Neural progenitor cell (in vitro differentiated cells): ENCODE measurements around the gene LRRC19. TPM values are rescaled to one million over a fixed set of nuclear protein-coding genes. Genes with fewer than 3 reads are reported as not detected.
A peak's percentile ranks its signal among the peaks of the same experiment; 100 is the strongest.

Source experiments
- DNase-seq: peaks from one replicate; pipeline ENCODE4 v3.0.0-alpha.2; 2016; ENCODE audit warnings: low spot score
- H2AFZ ChIP-seq: fragments of 200-600 bp; sonication (generic); replicated peaks from 2 replicates; pipeline ENCODE4 v1.6.1; 2016; ENCODE audit warnings: antibody characterized with exemption
- H3F3A ChIP-seq: fragments of 200-600 bp; sonication (generic); 2 replicates; pipeline ENCODE4 v1.6.1; 2016; ENCODE audit warnings: antibody characterized with exemption, low read depth
- H3K27ac ChIP-seq: fragments of 200-600 bp; sonication (generic); 2 replicates; pipeline ENCODE4 v1.5.1; 2016; ENCODE audit warnings: mild to moderate bottlenecking
- H3K27me3 ChIP-seq: fragments of 200-600 bp; sonication (generic); 2 replicates; pipeline ENCODE4 v1.6.1; 2016; ENCODE audit warnings: mild to moderate bottlenecking, moderate library complexity
- H3K36me3 ChIP-seq: fragments of 200-600 bp; sonication (generic); 2 replicates; pipeline ENCODE4 v1.5.1; 2016
- H3K4me1 ChIP-seq: fragments of 200-600 bp; sonication (generic); 2 replicates; pipeline ENCODE4 v1.6.1; 2016; ENCODE audit warnings: mixed run types
- H3K4me2 ChIP-seq: fragments of 200-600 bp; sonication (generic); 2 replicates; pipeline ENCODE4 v1.6.1; 2016
- H3K4me3 ChIP-seq: fragments of 200-600 bp; sonication (generic); 2 replicates; pipeline ENCODE4 v1.5.1; 2016
- H3K79me2 ChIP-seq: fragments of 200-600 bp; sonication (generic); 2 replicates; pipeline ENCODE4 v1.6.1; 2016; ENCODE audit warnings: low read depth
- H3K9ac ChIP-seq: fragments of 200-600 bp; sonication (generic); 2 replicates; pipeline ENCODE4 v1.6.1; 2016
- H3K9me3 ChIP-seq: fragments of 200-600 bp; sonication (generic); 2 replicates; pipeline ENCODE4 v1.5.1; 2016; ENCODE audit warnings: low read depth
- H4K20me1 ChIP-seq: fragments of 200-600 bp; sonication (generic); 2 replicates; pipeline ENCODE4 v1.6.1; 2016; ENCODE audit warnings: low read depth
- H3K27ac Mint-ChIP-seq: 3 replicates; pipeline ENCODE4 v1.8.0; 2021; ENCODE audit warnings: mixed read lengths
- H3K27me3 Mint-ChIP-seq: 2 replicates; pipeline ENCODE4 v1.8.0; 2022; ENCODE audit warnings: low read depth, mild to moderate bottlenecking, inconsistent platforms, moderate library complexity, mixed read lengths; ENCODE audit not compliant: insufficient read depth
- H3K36me3 Mint-ChIP-seq: 3 replicates; pipeline ENCODE4 v1.8.0; 2021; ENCODE audit warnings: mixed read lengths
- H3K4me1 Mint-ChIP-seq: 3 replicates; pipeline ENCODE4 v1.8.0; 2021; ENCODE audit warnings: mixed read lengths
- H3K4me3 Mint-ChIP-seq: 3 replicates; pipeline ENCODE4 v1.8.0; 2021; ENCODE audit warnings: mild to moderate bottlenecking, moderate library complexity, mixed read lengths
- H3K9me3 Mint-ChIP-seq: 3 replicates; pipeline ENCODE4 v1.8.0; 2020; ENCODE audit warnings: mixed read lengths
- EZH2 ChIP-seq: fragments of 200-600 bp; sonication (generic); IDR thresholded peaks from 2 replicates; pipeline ENCODE4 v1.6.1; 2017; ENCODE audit warnings: antibody characterized with exemption, mild to moderate bottlenecking, moderate library complexity
- EZH2phosphoT487 ChIP-seq: fragments of 200-600 bp; sonication (generic); IDR thresholded peaks from 2 replicates; pipeline ENCODE4 v1.6.1; 2017; ENCODE audit warnings: antibody characterized with exemption
- total RNA-seq: library from RNA; depleted of rRNA; stranded (reverse); fragments of >200 nt; gene quantifications from 2 replicates; pipeline ENCODE4 v1.2.3, GENCODE V29; 2015; ENCODE audit warnings: low replicate concordance
- TF ChIP-seq, protein P1 (sequence below): fragments of 200-600 bp; sonication (generic); IDR thresholded peaks from 2 replicates; pipeline ENCODE4 v1.5.1; 2017; ENCODE audit warnings: antibody characterized with exemption, mild to moderate bottlenecking

The LRRC19 gene
- total RNA-seq, 1 donor from 2014 or later, result not detected

GRCh38 chr9:26946753-26947727, 58.4 kb downstream of the LRRC19 start, which contains the start of gene PLAA:
TSS of gene PLAA (minus strand) at chr9:26947242. CDS start at chr9:26947045, 197 bp downstream.
- H3K9me3 Mint-ChIP-seq, result no peaks in the 10 kb centered on the region
- H3K27me3 ChIP-seq, result no peaks in the 10 kb centered on the region

DNA sequence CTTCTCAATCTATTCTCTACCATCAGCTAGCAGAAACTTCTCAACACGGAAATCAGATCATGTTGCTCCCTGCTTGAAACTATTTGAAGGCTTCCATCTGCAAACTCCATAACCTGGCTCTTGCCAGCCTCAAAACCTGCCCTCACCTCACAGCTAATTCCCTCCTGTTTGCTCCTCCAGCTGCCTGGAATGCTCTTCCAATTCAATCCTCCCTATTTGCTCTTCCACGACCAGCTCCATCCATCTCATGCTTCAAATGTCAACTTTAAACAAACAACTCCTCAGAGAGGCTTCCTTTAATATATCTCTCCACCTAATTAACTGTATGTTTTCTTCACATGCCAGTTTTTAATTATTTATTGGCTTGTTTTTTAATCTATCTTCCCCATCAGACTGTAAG, 59.9 kb downstream of the LRRC19 start:
- Histone ChIP-seq H3K4me1 (peaks cover 23% of the 10 kb centered on the region), H3K79me2 (peaks cover 70% of the 10 kb centered on the region), H3F3A (peaks cover 10% of the 10 kb centered on the region), H3K36me3 (no peaks in the 10 kb centered on the region), H3K9me3 (no peaks in the 10 kb centered on the region), H4K20me1 (no peaks in the 10 kb centered on the region), H2AFZ (no peak overlapping the region), H3K4me3 (peak overlapping the region; percentile 85), H3K9ac (peak overlapping the region; percentile 91), H3K27me3 (no peaks in the 10 kb centered on the region), H3K4me2 (peak overlapping the region; percentile 87), H3K27ac (no peak overlapping the region)
- DNase-seq, result peak; percentile 15
- TF ChIP-seq, protein P1, sequence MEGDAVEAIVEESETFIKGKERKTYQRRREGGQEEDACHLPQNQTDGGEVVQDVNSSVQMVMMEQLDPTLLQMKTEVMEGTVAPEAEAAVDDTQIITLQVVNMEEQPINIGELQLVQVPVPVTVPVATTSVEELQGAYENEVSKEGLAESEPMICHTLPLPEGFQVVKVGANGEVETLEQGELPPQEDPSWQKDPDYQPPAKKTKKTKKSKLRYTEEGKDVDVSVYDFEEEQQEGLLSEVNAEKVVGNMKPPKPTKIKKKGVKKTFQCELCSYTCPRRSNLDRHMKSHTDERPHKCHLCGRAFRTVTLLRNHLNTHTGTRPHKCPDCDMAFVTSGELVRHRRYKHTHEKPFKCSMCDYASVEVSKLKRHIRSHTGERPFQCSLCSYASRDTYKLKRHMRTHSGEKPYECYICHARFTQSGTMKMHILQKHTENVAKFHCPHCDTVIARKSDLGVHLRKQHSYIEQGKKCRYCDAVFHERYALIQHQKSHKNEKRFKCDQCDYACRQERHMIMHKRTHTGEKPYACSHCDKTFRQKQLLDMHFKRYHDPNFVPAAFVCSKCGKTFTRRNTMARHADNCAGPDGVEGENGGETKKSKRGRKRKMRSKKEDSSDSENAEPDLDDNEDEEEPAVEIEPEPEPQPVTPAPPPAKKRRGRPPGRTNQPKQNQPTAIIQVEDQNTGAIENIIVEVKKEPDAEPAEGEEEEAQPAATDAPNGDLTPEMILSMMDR, result no peak
- TF ChIP-seq EZH2 (no peak), EZH2phosphoT487 (no peak)
- Mint-ChIP-seq H3K4me1 (peaks cover 16% of the 10 kb centered on the region), H3K36me3 (peaks cover 25% of the 10 kb centered on the region), H3K9me3 (peaks cover 5% of the 10 kb centered on the region), H3K27ac (peak overlapping the region; percentile 1), H3K4me3 (peak overlapping the region; percentile 87), H3K27me3 (peaks cover 3% of the 10 kb centered on the region)

More at GRCh38 chr9:26946753-26947727, 58.4 kb downstream of the LRRC19 start, which contains the start of gene PLAA:
- Histone ChIP-seq H2AFZ (peak within 1 kb of the TSS; percentile 95), H3K4me1 (peaks cover 19% of the 10 kb centered on the region), H4K20me1 (no peaks in the 10 kb centered on the region), H3K4me2 (peak within 1 kb of the TSS; percentile 87), H3K27ac (peak within 1 kb of the TSS; percentile 99), H3F3A (peaks cover 10% of the 10 kb centered on the region), H3K4me3 (peak within 1 kb of the TSS; percentile 85), H3K36me3 (no peaks in the 10 kb centered on the region), H3K9me3 (no peaks in the 10 kb centered on the region), H3K9ac (peak within 1 kb of the TSS; percentile 91), H3K79me2 (peaks cover 56% of the 10 kb centered on the region)
- DNase-seq, result peak; percentile 95
- Mint-ChIP-seq H3K36me3 (peaks cover 17% of the 10 kb centered on the region), H3K4me1 (peaks cover 16% of the 10 kb centered on the region), H3K27me3 (peaks cover 3% of the 10 kb centered on the region), H3K27ac (peak within 1 kb of the TSS; percentile 100), H3K4me3 (peak within 1 kb of the TSS; percentile 87)
- TF ChIP-seq, protein P1, result peak; percentile 10
- TF ChIP-seq EZH2phosphoT487 (no peak), EZH2 (no peak)

Other genes with a start within 250 kb of the LRRC19 start
- gene CAAP1, start 112.9 kb downstream of the LRRC19 start, total RNA-seq, result 30.1 and 44.1 TPM in 2 replicates
- 44.8 and 80.1 TPM in 2 replicates for gene PLAA, start 58.4 kb downstream of the LRRC19 start, total RNA-seq
- 51.5 and 81.2 TPM in 2 replicates for gene IFT74, start 49.3 kb downstream of the LRRC19 start, total RNA-seq
- gene TEK, start 103.6 kb upstream of the LRRC19 start, total RNA-seq, result 12.3 and 14.6 TPM in 2 replicates